Neural cell (in vitro differentiated cells): Measurements from ENCODE around the gene PKHD1.

ENCODE experiments used
- CTCF ChIP-seq: fragments of 450-650 bp; IDR thresholded peaks from 2 replicates; pipeline ENCODE4 v1.5.1; 2014; ENCODE audit warnings: antibody characterized with exemption, mild to moderate bottlenecking, moderate library complexity; ENCODE audit not compliant: poor library complexity, severe bottlenecking
- EP300 ChIP-seq: fragments of 450-650 bp; conservative IDR thresholded peaks from 2 replicates; pipeline ENCODE4 v1.6.1; 2014; ENCODE audit warnings: antibody characterized with exemption, mild to moderate bottlenecking, moderate library complexity; ENCODE audit not compliant: poor library complexity, severe bottlenecking
- EZH2 ChIP-seq: fragments of 200-600, 300-800 bp; shearing (Covaris generic), sonication (generic); IDR thresholded peaks from 2 replicates; pipeline ENCODE4 v1.6.1; 2014; ENCODE audit warnings: antibody characterized with exemption, low read length, borderline replicate concordance, mild to moderate bottlenecking; ENCODE audit not compliant: insufficient read depth, poor library complexity, severe bottlenecking
- MXI1 ChIP-seq: fragments of 450-650 bp; conservative IDR thresholded peaks from 2 replicates; pipeline ENCODE4 v1.6.1; 2014; ENCODE audit warnings: antibody characterized with exemption, mild to moderate bottlenecking; ENCODE audit not compliant: poor library complexity, severe bottlenecking
- POLR2AphosphoS5 ChIP-seq: IDR thresholded peaks from 2 replicates; pipeline ENCODE4 v1.6.1; 2012
- RAD21 ChIP-seq: fragments of 450-650 bp; conservative IDR thresholded peaks from 2 replicates; pipeline ENCODE4 v1.6.1; 2014; ENCODE audit warnings: antibody characterized with exemption, mild to moderate bottlenecking, moderate library complexity
- REST ChIP-seq: IDR thresholded peaks from 2 replicates; pipeline ENCODE4 v1.6.1; 2012; ENCODE audit warnings: borderline replicate concordance
- SMC3 ChIP-seq: fragments of 450-650 bp; conservative IDR thresholded peaks from 2 replicates; pipeline ENCODE4 v1.6.1; 2014; ENCODE audit warnings: antibody characterized with exemption, mild to moderate bottlenecking, moderate library complexity; ENCODE audit not compliant: poor library complexity
- TAF1 ChIP-seq: IDR thresholded peaks from 2 replicates; pipeline ENCODE4 v1.6.1; 2012; ENCODE audit warnings: low read depth

GRCh38 chr6:51839726-51840374 lies 247.6 kb downstream of the PKHD1 start:
- TF ChIP-seq EZH2 (no peak), REST (no peak), EP300 (no peak), CTCF (no peak), RAD21 (no peak), POLR2AphosphoS5 (no peak), MXI1 (no peak), SMC3 (no peak), TAF1 (no peak)
